HG03571 (cell line): Measurements from ENCODE around the gene SLC22A23.

ENCODE experiments used
- ATAC-seq: cut with Tn5 transposase; IDR thresholded peaks from one replicate; pipeline ENCODE4 v1.9.1; 2021; ENCODE audit not compliant: unreplicated experiment

The SLC22A23 gene

GRCh38 chr6:3372912-3373554 is 83.8 kb downstream of the SLC22A23 start:
- ATAC-seq: no peak

- no peak for ATAC-seq
These were observed 84.5 kb downstream of the SLC22A23 start for GRCh38 chr6:3372184-3372846.

- no peak for ATAC-seq
These were observed 85.5 kb downstream of the SLC22A23 start for GRCh38 chr6:3371222-3371949.

- ATAC-seq: no peak
These were observed 86.3 kb downstream of the SLC22A23 start for GRCh38 chr6:3370361-3371221.

GRCh38 chr6:3369985-3370360 is 86.9 kb downstream of the SLC22A23 start:
- ATAC-seq: no peak

- ATAC-seq: no peak
These were observed 88.2 kb downstream of the SLC22A23 start for GRCh38 chr6:3368685-3369084.

GRCh38 chr6:3367630-3368029 is 89.2 kb downstream of the SLC22A23 start:
- no peak for ATAC-seq

- ATAC-seq: no peak
These were observed 90.0 kb downstream of the SLC22A23 start for GRCh38 chr6:3366596-3367413.

- no peak for ATAC-seq
These were observed 92.5 kb downstream of the SLC22A23 start for GRCh38 chr6:3364391-3364790.

GRCh38 chr6:3363296-3364025 is 93.4 kb downstream of the SLC22A23 start:
- no peak for ATAC-seq

GRCh38 chr6:3361312-3362037 is 95.4 kb downstream of the SLC22A23 start:
- ATAC-seq: no peak

GRCh38 chr6:3360727-3361045 is 96.2 kb downstream of the SLC22A23 start:
- no peak for ATAC-seq

GRCh38 chr6:3359973-3360726 is 96.7 kb downstream of the SLC22A23 start:
- ATAC-seq: no peak

GRCh38 chr6:3359101-3359752 is 97.6 kb downstream of the SLC22A23 start:
- ATAC-seq: no peak

- ATAC-seq: no peak
These were observed 98.3 kb downstream of the SLC22A23 start for GRCh38 chr6:3358413-3359100.

GRCh38 chr6:3357678-3358077 is 99.2 kb downstream of the SLC22A23 start:
- ATAC-seq: no peak

GRCh38 chr6:3356824-3357420 is 99.9 kb downstream of the SLC22A23 start:
- ATAC-seq: no peak
